HCT116 (cell line): Measurements from ENCODE around the gene TBK1.

Experiments used
- CEBPB ChIP-seq: IDR thresholded peaks from 2 replicates; pipeline ENCODE4 v1.6.1; 2012; ENCODE audit warnings: low read depth
- EZH2 ChIP-seq: fragments of 200-600 bp; sonication (generic); IDR thresholded peaks from 2 replicates; pipeline ENCODE4 v1.6.1; 2017; ENCODE audit warnings: antibody characterized with exemption, mixed run types
- FOSL1 ChIP-seq: IDR thresholded peaks from 2 replicates; pipeline ENCODE4 v1.6.1; 2012; ENCODE audit warnings: low read depth
- POLR2A ChIP-seq: IDR thresholded peaks from 2 replicates; pipeline ENCODE4 v1.7.0; 2011; ENCODE audit warnings: borderline replicate concordance; ENCODE audit not compliant: insufficient read depth, insufficient read length; ENCODE audit errors: extremely low read depth
- POLR2AphosphoS5 ChIP-seq: IDR thresholded peaks from 2 replicates; pipeline ENCODE4 v1.6.1; 2011; ENCODE audit warnings: mild to moderate bottlenecking, low read depth, low read length, moderate library complexity
- TF ChIP-seq, protein P1 (sequence below), 3 experiments: fragments of 200-600 bp in 1 of 3; sonication (generic) in 1 of 3; IDR thresholded peaks in 2 of 3; conservative IDR thresholded peaks in 1 of 3; 2 replicates each; pipeline ENCODE4 v1.5.1; 2012 to 2017; ENCODE audit warnings: low read depth in 2 of 3, low read length in 2 of 3, antibody characterized with exemption in 1 of 3, borderline replicate concordance in 1 of 3, control low read depth in 1 of 3, mild to moderate bottlenecking in 1 of 3, mixed read lengths in 1 of 3, mixed run types in 1 of 3, moderate library complexity in 1 of 3; ENCODE audit not compliant: insufficient read depth in 1 of 3

DNA sequence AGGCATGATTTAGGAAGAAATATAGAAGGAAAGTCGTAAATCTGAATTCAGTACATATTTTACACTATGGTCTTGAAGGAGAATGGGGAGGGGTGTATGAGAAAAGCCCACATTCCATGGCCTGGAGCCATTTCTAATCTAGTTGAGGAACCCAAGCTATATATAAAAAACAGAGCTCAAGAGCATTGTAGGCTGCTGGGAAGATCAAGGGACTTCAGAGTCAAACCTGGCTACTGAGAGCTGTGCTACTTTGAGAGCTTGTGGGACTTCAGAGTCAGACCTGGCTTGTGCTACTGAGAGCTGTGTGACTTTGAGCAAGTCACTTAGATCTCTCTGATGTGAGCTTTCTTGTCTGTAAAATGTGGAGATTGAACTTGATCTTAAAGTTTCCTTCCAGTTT is 58.7 kb downstream of the TBK1 start:
- TF ChIP-seq, protein P1, sequence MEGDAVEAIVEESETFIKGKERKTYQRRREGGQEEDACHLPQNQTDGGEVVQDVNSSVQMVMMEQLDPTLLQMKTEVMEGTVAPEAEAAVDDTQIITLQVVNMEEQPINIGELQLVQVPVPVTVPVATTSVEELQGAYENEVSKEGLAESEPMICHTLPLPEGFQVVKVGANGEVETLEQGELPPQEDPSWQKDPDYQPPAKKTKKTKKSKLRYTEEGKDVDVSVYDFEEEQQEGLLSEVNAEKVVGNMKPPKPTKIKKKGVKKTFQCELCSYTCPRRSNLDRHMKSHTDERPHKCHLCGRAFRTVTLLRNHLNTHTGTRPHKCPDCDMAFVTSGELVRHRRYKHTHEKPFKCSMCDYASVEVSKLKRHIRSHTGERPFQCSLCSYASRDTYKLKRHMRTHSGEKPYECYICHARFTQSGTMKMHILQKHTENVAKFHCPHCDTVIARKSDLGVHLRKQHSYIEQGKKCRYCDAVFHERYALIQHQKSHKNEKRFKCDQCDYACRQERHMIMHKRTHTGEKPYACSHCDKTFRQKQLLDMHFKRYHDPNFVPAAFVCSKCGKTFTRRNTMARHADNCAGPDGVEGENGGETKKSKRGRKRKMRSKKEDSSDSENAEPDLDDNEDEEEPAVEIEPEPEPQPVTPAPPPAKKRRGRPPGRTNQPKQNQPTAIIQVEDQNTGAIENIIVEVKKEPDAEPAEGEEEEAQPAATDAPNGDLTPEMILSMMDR (IDR thresholded peaks at IDR 0.05 in 2 of 3, conservative IDR thresholded peaks at IDR 0.05 in 1 of 3; ENCODE audit: borderline replicate concordance in 1 of 3, insufficient read depth in 1 of 3, low read depth in 2 of 3, low read length in 2 of 3): no peak
- no peak for TF ChIP-seq POLR2A
- TF ChIP-seq FOSL1: no peak
- TF ChIP-seq CEBPB: no peak
- no peak for TF ChIP-seq POLR2AphosphoS5
- TF ChIP-seq EZH2: no peak
